CD4-positive, CD25-positive, alpha-beta regulatory T cell (primary cell): ENCODE results near the gene EED. TPM values are rescaled to one million over a fixed set of nuclear protein-coding genes. Genes with fewer than 3 reads are reported as not detected.
A peak's percentile ranks its signal among the peaks of the same experiment; 100 is the strongest.

Source experiments
- ATAC-seq, 2 donors: fragments of 150-1000 bp; cut with Tn5 transposase; one replicate each; pipeline ENCODE4 v1.10.0; 2021; ENCODE audit warnings: low read depth in 2 of 2, moderate number of reproducible peaks in 2 of 2, moderate library complexity in 1 of 2
- DNase-seq, 3 donors: peaks; one replicate each; pipeline versions ENCODE4 v3.0.0 to v3.0.0-alpha.2; 2012 to 2022; ENCODE audit warnings: mixed read lengths in 1 of 3
- H3K27ac ChIP-seq: one replicate; pipeline ENCODE4 v1.7.0; 2013; ENCODE audit warnings: mild to moderate bottlenecking, low read length; ENCODE audit not compliant: insufficient read depth, poor library complexity, severe bottlenecking
- H3K27me3 ChIP-seq: one replicate; pipeline ENCODE4 v1.7.0; 2013; ENCODE audit warnings: low read length; ENCODE audit not compliant: control insufficient read depth, insufficient read depth
- H3K36me3 ChIP-seq: one replicate; pipeline ENCODE4 v1.7.0; 2013; ENCODE audit warnings: mild to moderate bottlenecking, low read length, moderate library complexity; ENCODE audit not compliant: control insufficient read depth, insufficient read depth
- H3K4me1 ChIP-seq: 2 replicates; pipeline ENCODE4 v1.7.0; 2013; ENCODE audit warnings: mild to moderate bottlenecking, low read length; ENCODE audit not compliant: insufficient read depth, control insufficient read depth, poor library complexity, severe bottlenecking
- H3K4me3 ChIP-seq: one replicate; pipeline ENCODE4 v1.7.0; 2013; ENCODE audit warnings: low read depth, mild to moderate bottlenecking, low read length, moderate library complexity
- H3K9me3 ChIP-seq, 2 experiments: 1 replicate in 1 of 2; 2 replicates in 1 of 2; pipeline ENCODE4 v1.7.0; 2013; ENCODE audit warnings: low read length in 2 of 2, mild to moderate bottlenecking in 1 of 2, moderate library complexity in 1 of 2; ENCODE audit not compliant: control insufficient read depth in 2 of 2
- H3K27ac Mint-ChIP-seq, 3 donors: one replicate each; pipeline ENCODE4 v1.8.0; 2020 to 2022; ENCODE audit warnings: mild to moderate bottlenecking in 3 of 3, mixed read lengths in 3 of 3, moderate library complexity in 2 of 3
- H3K27me3 Mint-ChIP-seq: one replicate; pipeline ENCODE4 v1.8.0; 2022; ENCODE audit warnings: mild to moderate bottlenecking, mixed read lengths
- H3K36me3 Mint-ChIP-seq: one replicate; pipeline ENCODE4 v1.8.0; 2020; ENCODE audit warnings: mixed read lengths
- H3K4me1 Mint-ChIP-seq, 4 donors: one replicate each; pipeline ENCODE4 v1.8.0; 2020 to 2022; ENCODE audit warnings: mixed read lengths in 4 of 4, mild to moderate bottlenecking in 1 of 4
- H3K4me3 Mint-ChIP-seq, 4 donors: one replicate each; pipeline ENCODE4 v1.8.0; 2020 to 2022; ENCODE audit warnings: mild to moderate bottlenecking in 4 of 4, mixed read lengths in 4 of 4, moderate library complexity in 3 of 4
- H3K9me3 Mint-ChIP-seq, 7 donors: one replicate each; pipeline ENCODE4 v1.8.0; 2020 to 2022; ENCODE audit warnings: mixed read lengths in 7 of 7, mild to moderate bottlenecking in 3 of 7, moderate library complexity in 2 of 7
- polyA plus RNA-seq, 4 donors: library from polyadenylated mRNA; unstranded; fragments of 300-500 nt; fragmentation: Illumina TruSeq; gene quantifications; one replicate each; pipeline ENCODE4 v1.2.3, GENCODE V29; 2021
- total RNA-seq: library from RNA; stranded (reverse); gene quantifications from one replicate; pipeline ENCODE4 v1.2.3, GENCODE V29; 2022

Gene EED
- total and polyA plus RNA-seq, 5 donors from 2014 or later: 23.7 to 65.7 (median 29.8) TPM

GRCh38 chr11:86209806-86210657 is 34.5 kb upstream of the EED start:
- no peaks in the 10 kb centered on the region for H3K36me3 Mint-ChIP-seq
- H3K4me1 Mint-ChIP-seq: peaks cover 0 to 8% (median 4%) of the 10 kb centered on the region in 4 donors
- Histone ChIP-seq H3K27me3 (no peaks in the 10 kb centered on the region), H3K36me3 (no peaks in the 10 kb centered on the region), H3K4me3 (no peak overlapping the region), H3K27ac (no peak overlapping the region), H3K4me1 (no peaks in the 10 kb centered on the region), H3K9me3 (no peaks in the 10 kb centered on the region)
- DNase-seq: no peak
- no peak for ATAC-seq
- H3K27me3 Mint-ChIP-seq: no peaks in the 10 kb centered on the region
- no peak overlapping the region for H3K27ac Mint-ChIP-seq
- H3K4me3 Mint-ChIP-seq: no peak overlapping the region
- H3K9me3 Mint-ChIP-seq: peaks cover 0 to 1% (median 0%) of the 10 kb centered on the region in 7 donors

DNA sequence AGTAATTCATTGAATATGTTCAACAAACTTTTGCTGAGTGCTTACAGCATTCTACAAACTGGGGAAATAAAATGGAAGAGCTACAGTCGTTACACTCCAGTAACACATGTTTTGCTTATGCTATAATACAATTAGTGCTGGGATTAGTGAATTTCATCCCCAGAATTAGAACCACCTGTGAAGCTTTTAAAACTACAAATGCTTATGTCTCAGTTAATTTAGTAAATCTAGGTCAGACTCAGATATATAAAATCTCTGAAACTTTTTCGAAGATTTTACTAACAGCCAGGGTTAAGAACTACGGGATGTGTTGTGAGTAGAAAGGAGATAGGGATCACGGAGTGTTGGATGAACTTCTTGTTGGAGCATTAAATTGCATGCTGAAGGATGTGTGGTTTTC is 33.7 kb upstream of the EED start:
- Mint-ChIP-seq H3K36me3 (no peaks in the 10 kb centered on the region), H3K27ac (no peak overlapping the region), H3K4me3 (no peak overlapping the region), H3K27me3 (no peaks in the 10 kb centered on the region), H3K9me3 (peaks cover 0 to 1% (median 0%) of the 10 kb centered on the region in 7 donors), H3K4me1 (peaks cover 0 to 9% (median 4%) of the 10 kb centered on the region in 4 donors)
- Histone ChIP-seq H3K4me3 (no peak overlapping the region), H3K27ac (no peak overlapping the region), H3K9me3 (no peaks in the 10 kb centered on the region), H3K4me1 (no peaks in the 10 kb centered on the region), H3K27me3 (no peaks in the 10 kb centered on the region), H3K36me3 (no peaks in the 10 kb centered on the region)
- DNase-seq (no peak), ATAC-seq (no peak)

DNA sequence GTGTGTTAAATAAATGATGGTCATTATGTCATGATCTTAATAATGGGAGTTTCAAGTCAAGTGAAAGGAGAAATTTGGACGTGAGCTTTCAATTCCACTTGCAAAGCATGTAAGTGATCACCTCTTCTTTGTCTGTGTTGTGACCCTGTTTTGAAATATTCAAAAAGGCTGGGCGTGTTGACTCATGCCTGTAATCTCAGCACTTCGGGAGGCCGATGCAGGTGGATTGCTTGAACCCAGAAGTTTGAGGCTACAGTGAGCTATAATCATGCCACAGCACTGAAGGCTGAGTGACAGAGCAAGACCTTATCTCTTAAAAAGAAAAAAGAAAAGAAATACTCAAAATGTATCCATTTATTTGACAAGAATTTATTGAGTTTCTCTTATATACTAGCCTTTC is 32.9 kb upstream of the EED start:
- ATAC-seq: no peak
- Mint-ChIP-seq H3K27ac (no peak overlapping the region), H3K36me3 (no peaks in the 10 kb centered on the region)

GRCh38 chr11:86212019-86212611 is 32.4 kb upstream of the EED start:
- Mint-ChIP-seq H3K9me3 (peaks cover 0 to 1% (median 0%) of the 10 kb centered on the region in 7 donors), H3K4me1 (peaks cover 0 to 14% (median 4%) of the 10 kb centered on the region in 4 donors), H3K36me3 (no peaks in the 10 kb centered on the region), H3K27me3 (no peaks in the 10 kb centered on the region), H3K27ac (no peak overlapping the region), H3K4me3 (no peak overlapping the region)
- H3K27ac ChIP-seq: no peak overlapping the region
- no peaks in the 10 kb centered on the region for H3K27me3 ChIP-seq
- ATAC-seq (no peak), DNase-seq (no peak)
- H3K4me3 ChIP-seq: no peak overlapping the region
- H3K36me3 ChIP-seq: no peaks in the 10 kb centered on the region
- H3K9me3 ChIP-seq: no peaks in the 10 kb centered on the region
- no peaks in the 10 kb centered on the region for H3K4me1 ChIP-seq

More for the DNA sequence above, 32.9 kb upstream of the EED start:
- H3K4me3 Mint-ChIP-seq: no peak overlapping the region
- H3K27me3 Mint-ChIP-seq: no peaks in the 10 kb centered on the region
- H3K4me3 ChIP-seq: no peak overlapping the region
- no peaks in the 10 kb centered on the region for H3K27me3 ChIP-seq
- DNase-seq: no peak
- no peaks in the 10 kb centered on the region for H3K36me3 ChIP-seq
- no peaks in the 10 kb centered on the region for H3K9me3 ChIP-seq
- H3K4me1 Mint-ChIP-seq: peaks cover 0 to 14% (median 4%) of the 10 kb centered on the region in 4 donors
- H3K27ac ChIP-seq: no peak overlapping the region
- H3K4me1 ChIP-seq: no peaks in the 10 kb centered on the region
- H3K9me3 Mint-ChIP-seq: peaks cover 0 to 1% (median 0%) of the 10 kb centered on the region in 7 donors

GRCh38 chr11:86214710-86215109 is 29.8 kb upstream of the EED start:
- DNase-seq (peak in 1 of 3 donors; percentile 47), ATAC-seq (peak in 1 of 2 donors; percentile 27)
- no peaks in the 10 kb centered on the region for H3K36me3 ChIP-seq
- H3K9me3 Mint-ChIP-seq: no peaks in the 10 kb centered on the region
- H3K27me3 ChIP-seq: no peaks in the 10 kb centered on the region
- no peaks in the 10 kb centered on the region for H3K27me3 Mint-ChIP-seq
- peaks cover 11 to 21% (median 13%) of the 10 kb centered on the region in 4 donors for H3K4me1 Mint-ChIP-seq
- H3K27ac Mint-ChIP-seq: no peak overlapping the region
- H3K4me1 ChIP-seq: peaks cover 5% of the 10 kb centered on the region
- H3K4me3 Mint-ChIP-seq: no peak overlapping the region
- H3K36me3 Mint-ChIP-seq: no peaks in the 10 kb centered on the region
- H3K27ac ChIP-seq: no peak overlapping the region
- no peaks in the 10 kb centered on the region for H3K9me3 ChIP-seq
- no peak overlapping the region for H3K4me3 ChIP-seq

- Histone ChIP-seq H3K36me3 (no peaks in the 10 kb centered on the region), H3K4me3 (peak overlapping the region; percentile 81), H3K4me1 (peaks cover 5% of the 10 kb centered on the region), H3K27me3 (no peaks in the 10 kb centered on the region), H3K9me3 (no peaks in the 10 kb centered on the region), H3K27ac (no peak overlapping the region)
- H3K27ac Mint-ChIP-seq: peak overlapping the region in 2 of 3 donors; percentile 61 to 63
- H3K4me3 Mint-ChIP-seq: peak overlapping the region; percentile 6 to 79 (median 50)
- H3K27me3 Mint-ChIP-seq: no peaks in the 10 kb centered on the region
- peak; percentile 40 to 84 (median 53) for DNase-seq
- peak; percentile 81 to 84 for ATAC-seq
- no peaks in the 10 kb centered on the region for H3K36me3 Mint-ChIP-seq
- no peaks in the 10 kb centered on the region for H3K9me3 Mint-ChIP-seq
- H3K4me1 Mint-ChIP-seq: peaks cover 11 to 21% (median 13%) of the 10 kb centered on the region in 4 donors
Observed at GRCh38 chr11:86218125-86219084, 26.1 kb upstream of the EED start.
